ENCODE results near the gene ZNG1F.
"Not testable (repeated sequence)": the region's sequence is repeated elsewhere in the genome, so short reads cannot be mapped to it uniquely, and the experiment has no call there.

The ZNG1F gene

GRCh38 chr9:41229408-41230401, 40.6 kb upstream of the ZNG1F start:
- Histone ChIP-seq H4K20me1 (ENCODE audit: insufficient read depth) (no peaks in the 10 kb centered on the region), H3K27ac (no peak overlapping the region), H3K4me2 (no peak overlapping the region), H3K4me3 (IDR thresholded peaks at IDR 0.05; ENCODE audit: insufficient read depth, low read depth, low read length) (no peak overlapping the region), H3K36me3 (ENCODE audit: insufficient read depth) (no peaks in the 10 kb centered on the region), H3K79me2 (ENCODE audit: insufficient read depth, low read depth) (no peaks in the 10 kb centered on the region), H3K4me1 (ENCODE audit: low read depth, poor library complexity, severe bottlenecking) (peaks cover 9% of the 10 kb centered on the region), H3K9ac (no peak overlapping the region), H2AFZ (ENCODE audit: low read depth) (no peak overlapping the region), H3K27me3 (ENCODE audit: insufficient read depth, low read depth) (no peaks in the 10 kb centered on the region)
- no peak for TF ChIP-seq CTCF (conservative IDR thresholded peaks at IDR 0.05; ENCODE audit: low read depth, low read length)

- not testable (repeated sequence) for H3K4me3 ChIP-seq (IDR thresholded peaks at IDR 0.05; ENCODE audit: insufficient read depth, low read depth, low read length); H3K36me3 ChIP-seq (ENCODE audit: insufficient read depth); H3K27ac ChIP-seq; H3K4me2 ChIP-seq; H3K4me1 ChIP-seq (ENCODE audit: low read depth, poor library complexity, severe bottlenecking); H3K79me2 ChIP-seq (ENCODE audit: insufficient read depth, low read depth); H3K27me3 ChIP-seq (ENCODE audit: insufficient read depth, low read depth); H3K9ac ChIP-seq; H2AFZ ChIP-seq (ENCODE audit: low read depth); H4K20me1 ChIP-seq (ENCODE audit: insufficient read depth)
Measured at GRCh38 chr9:41219831-41220230, 30.7 kb upstream of the ZNG1F start.

- H2AFZ ChIP-seq (ENCODE audit: low read depth); H3K9ac ChIP-seq; H3K36me3 ChIP-seq (ENCODE audit: insufficient read depth); H3K4me2 ChIP-seq; H3K4me1 ChIP-seq (ENCODE audit: low read depth, poor library complexity, severe bottlenecking); H3K27me3 ChIP-seq (ENCODE audit: insufficient read depth, low read depth); H3K4me3 ChIP-seq (IDR thresholded peaks at IDR 0.05; ENCODE audit: insufficient read depth, low read depth, low read length); H4K20me1 ChIP-seq (ENCODE audit: insufficient read depth); H3K27ac ChIP-seq; H3K79me2 ChIP-seq (ENCODE audit: insufficient read depth, low read depth): not testable (repeated sequence)
Measured at GRCh38 chr9:41188439-41188838, 678 bp downstream of the ZNG1F start.

GRCh38 chr9:41174994-41175393, 14.1 kb downstream of the ZNG1F start:
- H2AFZ ChIP-seq (ENCODE audit: low read depth); H3K9ac ChIP-seq; H3K4me2 ChIP-seq; H3K36me3 ChIP-seq (ENCODE audit: insufficient read depth); H3K79me2 ChIP-seq (ENCODE audit: insufficient read depth, low read depth); H3K4me3 ChIP-seq (IDR thresholded peaks at IDR 0.05; ENCODE audit: insufficient read depth, low read depth, low read length); H4K20me1 ChIP-seq (ENCODE audit: insufficient read depth); H3K4me1 ChIP-seq (ENCODE audit: low read depth, poor library complexity, severe bottlenecking); H3K27ac ChIP-seq; H3K27me3 ChIP-seq (ENCODE audit: insufficient read depth, low read depth): not testable (repeated sequence)

- not testable (repeated sequence) for H3K4me3 ChIP-seq (IDR thresholded peaks at IDR 0.05; ENCODE audit: insufficient read depth, low read depth, low read length); H3K79me2 ChIP-seq (ENCODE audit: insufficient read depth, low read depth); H3K27ac ChIP-seq; H3K4me2 ChIP-seq; H3K27me3 ChIP-seq (ENCODE audit: insufficient read depth, low read depth); H3K36me3 ChIP-seq (ENCODE audit: insufficient read depth); H4K20me1 ChIP-seq (ENCODE audit: insufficient read depth); H3K9ac ChIP-seq; H3K4me1 ChIP-seq (ENCODE audit: low read depth, poor library complexity, severe bottlenecking); H2AFZ ChIP-seq (ENCODE audit: low read depth)
Measured at GRCh38 chr9:41150116-41150515, 39.0 kb downstream of the ZNG1F start.

- not testable (repeated sequence) for H3K4me2 ChIP-seq; H3K9ac ChIP-seq; H3K4me1 ChIP-seq (ENCODE audit: low read depth, poor library complexity, severe bottlenecking); H3K4me3 ChIP-seq (IDR thresholded peaks at IDR 0.05; ENCODE audit: insufficient read depth, low read depth, low read length); H3K36me3 ChIP-seq (ENCODE audit: insufficient read depth); H3K79me2 ChIP-seq (ENCODE audit: insufficient read depth, low read depth); H4K20me1 ChIP-seq (ENCODE audit: insufficient read depth); H3K27ac ChIP-seq; H3K27me3 ChIP-seq (ENCODE audit: insufficient read depth, low read depth); H2AFZ ChIP-seq (ENCODE audit: low read depth)
Measured at GRCh38 chr9:41141878-41142277, 47.2 kb downstream of the ZNG1F start.

- H3K36me3 ChIP-seq (ENCODE audit: insufficient read depth); H2AFZ ChIP-seq (ENCODE audit: low read depth); H3K27ac ChIP-seq; H3K9ac ChIP-seq; H3K79me2 ChIP-seq (ENCODE audit: insufficient read depth, low read depth); H3K4me1 ChIP-seq (ENCODE audit: low read depth, poor library complexity, severe bottlenecking); H3K4me2 ChIP-seq; H3K27me3 ChIP-seq (ENCODE audit: insufficient read depth, low read depth); H3K4me3 ChIP-seq (IDR thresholded peaks at IDR 0.05; ENCODE audit: insufficient read depth, low read depth, low read length); H4K20me1 ChIP-seq (ENCODE audit: insufficient read depth): not testable (repeated sequence)
Measured at GRCh38 chr9:41128581-41128980, 60.5 kb downstream of the ZNG1F start, which contains the start of gene FOXD4L6. FOXD4L6 (minus strand) TSS chr9:41128681; CDS start chr9:41128383, 298 bp downstream.

- not testable (repeated sequence) for H3K27ac ChIP-seq; H2AFZ ChIP-seq (ENCODE audit: low read depth); H3K36me3 ChIP-seq (ENCODE audit: insufficient read depth); H3K4me3 ChIP-seq (IDR thresholded peaks at IDR 0.05; ENCODE audit: insufficient read depth, low read depth, low read length); H3K9ac ChIP-seq; H4K20me1 ChIP-seq (ENCODE audit: insufficient read depth); H3K27me3 ChIP-seq (ENCODE audit: insufficient read depth, low read depth); H3K4me2 ChIP-seq; H3K4me1 ChIP-seq (ENCODE audit: low read depth, poor library complexity, severe bottlenecking); H3K79me2 ChIP-seq (ENCODE audit: insufficient read depth, low read depth)
Measured at GRCh38 chr9:41126746-41127446, 62.2 kb downstream of the ZNG1F start.

GRCh38 chr9:41125936-41126335, 63.2 kb downstream of the ZNG1F start:
- H3K4me2 ChIP-seq; H3K4me3 ChIP-seq (IDR thresholded peaks at IDR 0.05; ENCODE audit: insufficient read depth, low read depth, low read length); H3K4me1 ChIP-seq (ENCODE audit: low read depth, poor library complexity, severe bottlenecking); H3K9ac ChIP-seq; H3K27me3 ChIP-seq (ENCODE audit: insufficient read depth, low read depth); H4K20me1 ChIP-seq (ENCODE audit: insufficient read depth); H3K36me3 ChIP-seq (ENCODE audit: insufficient read depth); H3K27ac ChIP-seq; H3K79me2 ChIP-seq (ENCODE audit: insufficient read depth, low read depth); H2AFZ ChIP-seq (ENCODE audit: low read depth): not testable (repeated sequence)

Data from KMS-11 (cell line).